Suppressor macrophage treated with lipopolysaccharide for 1 hour (primary cell): ENCODE data around the gene FOXN3.

Experiments used
- DNase-seq, 3 donors: peaks; one replicate each; pipeline ENCODE4 v3.0.0-alpha.2; 2020 to 2022

The FOXN3 gene

DNA sequence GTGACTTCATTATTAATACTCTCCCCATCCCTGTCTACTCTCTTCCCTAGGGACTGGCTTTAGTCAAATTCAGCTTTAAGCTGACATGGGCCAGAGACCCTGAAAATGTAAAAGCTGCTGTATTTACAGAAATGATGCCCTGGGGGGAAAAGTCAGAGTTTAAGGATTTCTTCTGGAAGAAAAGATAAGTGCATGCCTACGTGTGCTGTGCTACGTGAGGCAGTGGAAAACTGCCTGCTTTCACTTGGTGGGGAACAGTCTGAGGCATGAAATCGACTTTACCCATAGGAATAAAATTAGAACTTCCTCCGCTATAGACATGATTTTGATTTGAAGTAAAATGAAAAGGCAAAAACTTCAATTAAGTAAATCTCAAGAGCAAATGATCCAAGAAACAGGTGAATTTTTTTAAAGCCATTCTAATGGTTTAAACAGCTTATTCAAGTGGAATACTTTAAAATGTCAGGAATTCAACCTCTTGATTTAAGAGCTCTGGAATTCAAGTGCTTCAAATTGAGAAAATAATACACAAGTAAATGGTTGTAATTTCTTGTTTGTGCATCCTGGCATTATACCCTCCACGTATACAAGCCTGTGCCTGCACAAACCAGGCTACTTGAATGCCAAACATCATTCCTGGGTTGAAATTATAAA is 168.5 kb downstream of the FOXN3 start:
- DNase-seq, result no peak

DNA sequence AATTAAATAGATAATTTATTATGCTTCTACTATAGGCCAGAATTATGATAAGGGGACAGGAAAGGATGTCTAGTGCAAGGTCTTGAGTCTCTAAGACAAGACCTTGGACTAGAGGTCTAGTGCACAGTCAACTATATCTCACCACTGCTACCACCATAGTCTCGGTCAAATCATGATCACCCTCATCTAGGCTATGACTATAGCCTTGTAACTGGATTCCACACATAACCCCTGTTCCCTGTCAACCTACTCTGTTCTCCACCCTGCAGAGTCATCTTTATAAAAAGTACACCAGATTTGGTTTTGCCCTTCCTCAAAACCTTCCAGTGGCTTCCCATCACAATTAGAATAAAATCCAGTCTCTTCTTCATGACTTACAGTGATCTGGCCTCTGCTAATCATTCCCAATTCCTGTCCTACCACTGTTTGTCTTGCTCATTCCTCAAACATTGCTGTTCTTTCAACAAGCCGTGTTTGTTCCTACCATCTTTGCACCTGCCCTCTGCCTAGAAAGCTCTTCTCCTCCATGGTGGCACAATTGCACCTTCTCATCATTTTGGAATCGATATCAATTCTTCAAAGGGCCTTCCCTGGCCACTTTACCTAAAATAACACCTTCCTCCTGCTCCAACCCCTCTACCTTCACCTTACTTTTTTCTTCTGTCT is 169.4 kb downstream of the FOXN3 start:
- DNase-seq, result no peak

- no peak for DNase-seq
Measured at GRCh38 chr14:89246290-89246689, 170.7 kb downstream of the FOXN3 start.

GRCh38 chr14:89245802-89246201 is 171.2 kb downstream of the FOXN3 start:
- no peak for DNase-seq

DNA sequence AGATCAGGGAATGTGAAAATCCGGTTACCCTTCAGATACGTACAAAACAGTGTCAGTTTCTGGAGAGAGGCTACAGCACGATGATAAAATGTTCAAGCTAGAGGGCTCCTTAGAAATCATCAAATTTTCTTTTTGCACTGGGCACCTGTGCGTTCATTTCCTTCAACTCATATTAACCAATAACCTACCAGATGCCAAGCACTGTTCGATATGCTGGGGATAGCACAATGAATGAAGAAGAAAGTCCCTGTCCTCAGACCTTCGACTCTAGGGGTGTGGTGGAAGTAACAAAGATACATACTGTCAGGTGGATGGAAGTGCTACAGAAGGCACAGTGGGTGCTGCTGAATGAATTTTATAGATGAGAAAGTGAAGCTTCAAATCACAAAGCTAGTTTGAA is 172.3 kb downstream of the FOXN3 start:
- no peak for DNase-seq

GRCh38 chr14:89243741-89244140 is 173.3 kb downstream of the FOXN3 start:
- no peak for DNase-seq

DNA sequence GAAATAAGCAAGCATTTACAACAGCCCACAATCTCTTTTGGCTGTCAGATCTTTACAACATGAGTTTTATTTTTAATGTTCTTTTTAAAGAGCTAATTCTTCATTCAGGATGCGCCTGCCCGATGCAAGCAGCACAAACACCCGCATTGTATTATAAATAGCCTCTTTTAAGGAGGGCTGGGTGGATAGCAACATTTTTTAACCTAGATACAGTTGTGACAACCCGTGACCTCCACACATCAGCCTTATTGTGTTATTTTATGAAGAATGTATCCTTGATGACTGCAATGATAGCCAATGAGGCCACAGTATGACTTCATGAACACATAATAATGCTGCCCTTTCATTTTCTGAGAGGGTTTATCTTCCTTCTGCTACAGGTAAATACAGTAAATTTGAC is 173.7 kb downstream of the FOXN3 start:
- DNase-seq, result no peak

GRCh38 chr14:89242652-89243279 is 174.3 kb downstream of the FOXN3 start:
- DNase-seq, result no peak

DNA sequence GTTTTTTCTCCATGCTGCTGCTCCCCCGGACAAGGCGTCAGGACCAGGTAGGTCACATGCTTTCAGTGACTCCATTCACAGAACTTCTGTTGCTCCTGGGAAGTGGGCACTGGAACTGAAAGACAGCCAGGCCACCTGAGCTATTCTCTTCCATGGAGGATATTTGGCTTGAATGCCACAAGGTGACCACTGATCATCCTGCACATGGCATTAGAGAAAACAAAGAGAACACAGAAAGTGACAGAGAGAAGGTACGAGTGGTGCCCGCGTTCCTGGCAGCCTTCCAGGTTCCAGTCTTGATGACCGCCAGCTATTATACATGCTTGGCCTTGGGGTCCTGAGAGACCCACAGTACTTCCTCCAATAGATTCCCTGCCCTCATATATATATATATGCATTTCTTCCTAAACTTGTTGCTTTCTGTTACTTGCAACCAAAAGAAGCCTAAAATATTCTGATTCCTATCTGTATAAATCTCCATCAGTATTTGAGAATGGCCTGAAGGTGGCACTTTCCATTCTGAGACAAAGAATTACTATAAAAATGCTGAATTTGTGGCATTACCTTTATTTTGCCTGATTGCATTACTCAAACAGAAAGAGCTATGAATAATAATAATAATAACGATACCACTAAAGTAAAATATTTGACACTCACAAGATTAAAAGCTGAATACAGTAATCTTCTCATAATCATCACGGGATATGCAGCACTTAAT is 174.9 kb downstream of the FOXN3 start:
- no peak for DNase-seq

GRCh38 chr14:89241257-89241656 is 175.8 kb downstream of the FOXN3 start:
- peak in 2 of 3 donors; percentile 18 to 28 for DNase-seq

DNA sequence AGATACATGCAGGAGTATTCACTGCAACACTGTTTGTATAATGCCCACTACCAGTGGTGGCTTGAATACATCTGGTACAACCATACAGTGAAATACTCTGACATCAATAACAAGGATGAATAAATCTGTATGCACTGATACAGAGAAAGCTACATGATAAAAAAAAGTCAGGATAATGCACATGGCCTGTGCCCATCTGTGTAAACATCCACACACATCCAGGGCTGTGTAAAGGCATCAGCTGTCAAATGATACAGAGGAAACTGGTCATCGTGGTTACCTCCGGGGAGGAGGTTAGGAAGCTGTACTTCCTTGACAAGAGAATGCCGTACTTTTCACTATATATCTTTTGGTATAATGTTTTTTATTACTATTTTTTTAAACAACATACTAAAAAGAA is 176.6 kb downstream of the FOXN3 start:
- peak in 1 of 3 donors; percentile 9 for DNase-seq

DNA sequence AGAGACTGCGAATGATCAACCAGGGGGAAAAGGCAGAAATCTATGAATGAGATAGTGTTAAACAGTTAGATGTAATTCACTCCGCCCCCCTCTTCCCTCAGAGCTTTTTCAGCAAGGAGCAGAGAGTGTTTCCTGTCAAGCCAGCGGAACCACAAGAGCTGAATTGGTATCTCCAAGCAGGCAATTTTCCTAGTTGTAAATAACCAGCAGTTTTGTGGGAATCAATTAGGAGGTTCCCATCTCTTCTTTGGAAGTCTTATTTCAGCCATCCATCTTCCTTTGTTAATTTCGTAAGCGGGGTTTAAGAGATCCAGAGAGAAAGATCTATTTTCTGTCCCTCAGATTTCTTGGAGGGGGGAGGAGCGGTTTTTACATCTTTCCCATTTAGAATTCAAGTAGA is 178.0 kb downstream of the FOXN3 start:
- no peak for DNase-seq

DNA sequence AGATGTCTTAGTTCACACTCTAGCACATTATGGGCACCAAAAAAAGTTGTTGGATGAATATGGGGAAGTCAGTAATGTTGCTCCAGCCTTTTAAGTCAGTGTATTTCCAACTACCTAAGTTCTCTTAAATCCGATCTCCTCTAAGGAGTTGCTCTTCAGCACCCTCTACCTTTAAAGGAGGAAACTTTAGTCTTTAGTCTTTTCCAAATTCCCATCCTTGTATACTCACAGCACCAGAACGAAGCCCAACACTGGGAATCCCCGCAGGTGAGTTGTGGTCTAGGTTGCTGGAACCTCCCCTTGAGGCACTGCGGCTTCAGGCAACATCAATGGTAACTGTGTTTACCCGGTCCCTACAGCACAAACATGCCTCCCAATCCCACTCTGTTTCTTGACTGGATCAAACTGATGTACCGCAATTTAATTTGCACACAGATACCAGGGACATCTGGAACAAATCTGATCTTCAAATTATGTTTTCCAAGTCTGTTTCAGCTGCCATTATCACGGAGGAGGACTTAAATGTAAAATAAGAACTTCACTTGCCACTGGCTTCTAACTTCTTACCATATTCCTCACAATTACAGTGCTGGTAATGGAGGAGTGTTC is 179.0 kb downstream of the FOXN3 start:
- no peak for DNase-seq

DNA sequence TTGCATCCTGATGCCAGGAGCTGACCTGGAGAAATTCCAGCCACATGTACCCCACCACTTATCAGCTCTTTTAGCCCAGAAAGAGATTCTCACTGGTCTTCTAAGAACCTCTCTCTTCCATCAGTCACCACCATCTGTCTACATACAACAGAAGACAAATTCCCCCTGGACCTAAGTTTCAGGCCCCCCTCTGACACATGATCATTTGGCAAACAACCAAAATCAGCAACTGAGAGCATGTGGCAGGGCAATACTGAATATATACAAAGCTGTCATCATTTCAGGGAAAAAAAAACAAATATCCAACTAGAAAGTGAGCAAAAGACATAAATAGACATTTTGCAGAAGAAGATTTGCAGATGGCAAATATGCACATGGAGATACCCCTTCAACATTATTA is 180.2 kb downstream of the FOXN3 start:
- DNase-seq, result no peak

DNA sequence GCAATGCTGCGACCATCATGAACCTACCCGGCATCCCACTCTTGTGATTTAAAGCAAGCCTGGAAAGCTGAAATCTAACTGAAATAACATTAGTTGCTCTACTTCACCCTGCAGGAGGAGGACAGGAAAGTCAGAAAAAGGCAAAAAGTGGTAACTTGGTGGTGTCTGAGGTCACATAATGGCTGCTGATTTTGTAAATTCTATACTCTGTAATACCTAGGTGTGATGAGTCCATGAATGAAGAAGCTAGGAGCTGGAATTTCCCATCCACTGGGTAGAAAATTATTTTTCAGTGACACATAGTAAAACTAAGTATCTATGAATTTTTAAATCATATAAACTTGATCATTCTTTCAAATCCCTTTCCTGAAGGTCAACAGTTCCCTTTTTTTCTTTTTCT is 183.8 kb downstream of the FOXN3 start:
- DNase-seq, result peak in 1 of 3 donors; percentile 14

GRCh38 chr14:89232265-89233070 is 184.6 kb downstream of the FOXN3 start:
- no peak for DNase-seq

DNA sequence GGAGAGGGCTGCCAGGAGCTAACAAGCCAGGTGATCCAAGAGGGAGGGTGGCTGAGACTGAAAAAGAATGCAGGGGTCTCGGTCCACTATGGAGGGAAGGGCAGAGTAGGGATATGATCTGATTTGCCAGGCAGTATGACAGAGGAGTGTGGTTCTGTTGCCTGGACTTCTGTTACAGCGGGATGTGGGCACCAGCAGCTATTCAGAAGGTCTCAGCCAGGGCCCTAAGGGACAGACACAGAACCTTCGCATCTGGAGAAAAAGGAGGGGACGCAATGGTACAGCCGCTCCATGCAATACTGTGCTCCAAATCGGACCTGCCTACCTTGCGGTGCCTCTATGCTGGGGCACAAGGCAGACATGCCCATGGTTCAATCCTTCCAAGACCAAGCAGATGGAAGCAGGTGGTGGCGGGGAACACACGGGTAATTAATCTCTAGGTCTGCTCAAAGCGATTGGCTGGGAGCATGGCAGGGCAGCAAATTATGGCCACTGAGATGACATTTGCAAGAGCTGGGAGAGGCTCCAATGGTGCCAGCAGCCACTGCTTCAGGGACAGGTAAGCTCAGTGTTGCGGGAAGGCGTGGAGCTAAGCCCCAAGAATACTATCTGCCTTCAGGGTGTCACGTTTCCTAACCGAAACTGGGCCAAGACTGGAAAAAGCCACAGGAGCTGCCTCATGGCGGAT is 185.5 kb downstream of the FOXN3 start:
- DNase-seq, result no peak

GRCh38 chr14:89228921-89229639 is 188.0 kb downstream of the FOXN3 start:
- DNase-seq, result no peak

GRCh38 chr14:89227496-89227836 is 189.6 kb downstream of the FOXN3 start:
- DNase-seq, result no peak

DNA sequence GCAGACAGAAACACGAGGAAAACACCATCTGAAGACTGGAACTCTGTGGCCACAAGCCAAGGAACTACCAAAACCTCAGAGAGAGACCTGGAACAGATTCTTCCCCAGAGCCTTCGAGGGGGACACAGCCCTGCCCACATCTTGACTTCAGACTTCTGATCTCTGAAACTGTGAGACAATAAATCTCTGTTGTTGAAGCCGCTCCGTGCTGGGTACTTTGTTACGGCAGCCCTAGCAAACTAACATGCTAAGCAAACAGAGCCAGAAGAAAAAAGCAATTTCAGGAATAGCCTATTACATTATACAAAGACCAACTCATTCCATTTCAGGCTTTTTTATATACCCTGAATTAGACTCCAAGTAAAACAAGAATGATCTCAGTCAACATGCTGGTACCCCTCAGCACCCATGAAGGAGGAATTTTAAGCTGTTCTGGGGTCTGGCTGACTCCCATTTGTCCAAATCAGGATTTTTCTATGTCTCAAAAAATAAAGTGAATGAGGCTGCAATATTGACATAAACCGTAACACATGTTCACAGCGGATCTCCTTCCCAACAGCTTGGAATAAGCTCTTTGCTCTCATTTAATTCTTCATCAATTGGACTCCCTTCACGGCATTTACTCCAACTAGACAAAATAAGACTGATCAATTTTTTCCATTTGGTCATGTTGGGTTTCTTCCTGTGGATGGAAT is 190.1 kb downstream of the FOXN3 start:
- no peak for DNase-seq

DNA sequence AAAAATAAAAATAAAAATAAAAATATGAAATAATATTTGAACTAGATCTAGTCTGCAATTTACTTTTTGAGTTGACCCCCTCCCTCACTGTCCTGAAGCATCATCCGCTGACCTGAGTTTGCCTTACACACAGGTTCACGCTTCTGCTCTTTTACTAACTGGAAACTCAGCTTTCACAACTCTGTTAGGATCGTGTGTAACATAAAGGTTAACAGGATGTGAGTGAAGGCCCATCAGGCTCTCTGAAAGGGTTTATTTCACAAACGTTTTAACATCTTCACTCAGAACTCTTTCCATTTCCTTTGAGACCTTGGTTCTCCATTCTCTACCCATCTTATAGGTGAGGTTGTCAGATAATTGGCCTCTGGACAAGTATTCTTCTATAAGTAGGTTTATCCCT is 191.4 kb downstream of the FOXN3 start:
- no peak for DNase-seq
